ENCODE results near the gene HLA-DQA1. TPM values are rescaled to one million over a fixed set of nuclear protein-coding genes. Genes with fewer than 3 reads are reported as not detected.

Gene HLA-DQA1
- total RNA-seq, 2 experiments from 2014 or later = 5.9 to 6.9 TPM

DNA sequence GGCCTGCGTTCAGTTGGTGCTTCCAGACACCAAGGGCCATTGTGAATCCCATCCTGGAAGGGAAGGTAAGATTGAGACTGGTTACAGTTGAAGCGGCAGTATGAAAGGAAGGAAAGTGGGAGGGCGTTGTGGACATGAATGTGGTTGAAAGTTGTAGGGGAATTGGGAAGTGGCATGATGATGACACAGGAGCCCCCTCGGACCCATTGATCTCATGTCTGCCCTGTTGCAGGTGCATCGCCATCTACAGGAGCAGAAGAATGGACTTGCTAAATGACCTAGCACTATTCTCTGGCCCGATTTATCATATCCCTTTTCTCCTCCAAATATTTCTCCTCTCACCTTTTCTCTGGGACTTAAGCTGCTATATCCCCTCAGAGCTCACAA, 5.5 kb downstream of the HLA-DQA1 start:
- no peak for ATAC-seq (ENCODE audit: poor library complexity)
- Histone ChIP-seq H3K36me3 (ENCODE audit: insufficient read depth, low read length) (no peaks in the 10 kb centered on the region), H3K4me1 (ENCODE audit: insufficient read depth, low read length) (no peaks in the 10 kb centered on the region), H3K27ac (ENCODE audit: low read depth in 1 of 2, low read length in 2 of 2) (no peak overlapping the region), H3K9me3 (ENCODE audit: control insufficient read depth in 1 of 2, insufficient read depth in 1 of 2, low read length in 2 of 2) (no peaks in the 10 kb centered on the region), H3K27me3 (ENCODE audit: control insufficient read depth in 1 of 2, insufficient read depth in 2 of 2, low read length in 2 of 2) (no peaks in the 10 kb centered on the region), H3K4me3 (ENCODE audit: low read length) (no peak overlapping the region)
- no peaks in the 10 kb centered on the region for H3K27me3 Mint-ChIP-seq
- no peak overlapping the region for H3K4me3 Mint-ChIP-seq
- CTCF ChIA-PET = no interaction called here
- peaks cover 11% of the 10 kb centered on the region for H3K4me1 Mint-ChIP-seq (ENCODE audit: low read depth)
- intact Hi-C loops (cut with DNase I, micrococcal nuclease) = loop anchor here in 1 of 2 experiments (2.0 kb wide), 1 partner anchor 104 kb away; no protein-coding TSS in a partner anchor
- no peak overlapping the region for H3K27ac Mint-ChIP-seq
- H3K9me3 Mint-ChIP-seq = no peaks in the 10 kb centered on the region
- TF ChIP-seq, protein P1, sequence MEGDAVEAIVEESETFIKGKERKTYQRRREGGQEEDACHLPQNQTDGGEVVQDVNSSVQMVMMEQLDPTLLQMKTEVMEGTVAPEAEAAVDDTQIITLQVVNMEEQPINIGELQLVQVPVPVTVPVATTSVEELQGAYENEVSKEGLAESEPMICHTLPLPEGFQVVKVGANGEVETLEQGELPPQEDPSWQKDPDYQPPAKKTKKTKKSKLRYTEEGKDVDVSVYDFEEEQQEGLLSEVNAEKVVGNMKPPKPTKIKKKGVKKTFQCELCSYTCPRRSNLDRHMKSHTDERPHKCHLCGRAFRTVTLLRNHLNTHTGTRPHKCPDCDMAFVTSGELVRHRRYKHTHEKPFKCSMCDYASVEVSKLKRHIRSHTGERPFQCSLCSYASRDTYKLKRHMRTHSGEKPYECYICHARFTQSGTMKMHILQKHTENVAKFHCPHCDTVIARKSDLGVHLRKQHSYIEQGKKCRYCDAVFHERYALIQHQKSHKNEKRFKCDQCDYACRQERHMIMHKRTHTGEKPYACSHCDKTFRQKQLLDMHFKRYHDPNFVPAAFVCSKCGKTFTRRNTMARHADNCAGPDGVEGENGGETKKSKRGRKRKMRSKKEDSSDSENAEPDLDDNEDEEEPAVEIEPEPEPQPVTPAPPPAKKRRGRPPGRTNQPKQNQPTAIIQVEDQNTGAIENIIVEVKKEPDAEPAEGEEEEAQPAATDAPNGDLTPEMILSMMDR (IDR thresholded peaks at IDR 0.05) = no peak
- DNase-seq = no peak
- H3K36me3 Mint-ChIP-seq (ENCODE audit: low read depth) = no peaks in the 10 kb centered on the region
- POLR2A ChIA-PET = no interaction called here

DNA sequence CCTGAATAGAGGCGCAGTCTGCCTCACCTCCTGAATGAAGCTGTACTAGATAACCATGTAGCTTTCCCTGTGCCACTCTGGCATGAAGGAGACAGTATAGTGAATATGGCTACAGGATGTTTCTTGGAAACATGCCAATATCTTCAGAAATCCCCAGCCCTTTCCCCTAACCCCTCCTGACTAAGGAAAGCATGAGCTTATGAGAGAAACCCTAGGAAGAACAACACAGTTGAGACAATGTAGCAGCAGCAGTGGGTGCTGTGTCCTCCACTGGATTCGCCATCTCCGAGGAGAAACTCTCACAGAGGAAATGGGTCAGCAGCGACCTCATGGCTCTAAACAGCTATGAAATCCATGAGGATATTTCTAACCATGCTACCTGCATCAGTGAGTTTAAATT, 6.7 kb downstream of the HLA-DQA1 start:
- Mint-ChIP-seq H3K27me3 (no peaks in the 10 kb centered on the region), H3K9me3 (no peaks in the 10 kb centered on the region), H3K4me3 (no peak overlapping the region), H3K4me1 (ENCODE audit: low read depth) (peaks cover 11% of the 10 kb centered on the region), H3K36me3 (ENCODE audit: low read depth) (no peaks in the 10 kb centered on the region), H3K27ac (no peak overlapping the region)
- Histone ChIP-seq H3K9me3 (ENCODE audit: control insufficient read depth in 1 of 2, insufficient read depth in 1 of 2, low read length in 2 of 2) (no peaks in the 10 kb centered on the region), H3K36me3 (ENCODE audit: insufficient read depth, low read length) (no peaks in the 10 kb centered on the region), H3K27me3 (ENCODE audit: control insufficient read depth in 1 of 2, insufficient read depth in 2 of 2, low read length in 2 of 2) (no peaks in the 10 kb centered on the region), H3K4me3 (ENCODE audit: low read length) (no peak overlapping the region), H3K4me1 (ENCODE audit: insufficient read depth, low read length) (no peaks in the 10 kb centered on the region), H3K27ac (ENCODE audit: low read depth in 1 of 2, low read length in 2 of 2) (no peak overlapping the region)
- CTCF ChIA-PET = interaction anchor here (1.1 kb wide), 1 partner anchor 8 kb away, joined by 4 read pairs; no protein-coding TSS in a partner anchor
- intact Hi-C loops (cut with DNase I, micrococcal nuclease) = loop anchor here in 1 of 2 experiments (2.0 kb wide), 1 partner anchor 103 kb away; no protein-coding TSS in a partner anchor
- DNase-seq = no peak
- no peak for ATAC-seq (ENCODE audit: poor library complexity)
- POLR2A ChIA-PET = no interaction called here
- TF ChIP-seq, protein P1 (IDR thresholded peaks at IDR 0.05) = no peak

DNA sequence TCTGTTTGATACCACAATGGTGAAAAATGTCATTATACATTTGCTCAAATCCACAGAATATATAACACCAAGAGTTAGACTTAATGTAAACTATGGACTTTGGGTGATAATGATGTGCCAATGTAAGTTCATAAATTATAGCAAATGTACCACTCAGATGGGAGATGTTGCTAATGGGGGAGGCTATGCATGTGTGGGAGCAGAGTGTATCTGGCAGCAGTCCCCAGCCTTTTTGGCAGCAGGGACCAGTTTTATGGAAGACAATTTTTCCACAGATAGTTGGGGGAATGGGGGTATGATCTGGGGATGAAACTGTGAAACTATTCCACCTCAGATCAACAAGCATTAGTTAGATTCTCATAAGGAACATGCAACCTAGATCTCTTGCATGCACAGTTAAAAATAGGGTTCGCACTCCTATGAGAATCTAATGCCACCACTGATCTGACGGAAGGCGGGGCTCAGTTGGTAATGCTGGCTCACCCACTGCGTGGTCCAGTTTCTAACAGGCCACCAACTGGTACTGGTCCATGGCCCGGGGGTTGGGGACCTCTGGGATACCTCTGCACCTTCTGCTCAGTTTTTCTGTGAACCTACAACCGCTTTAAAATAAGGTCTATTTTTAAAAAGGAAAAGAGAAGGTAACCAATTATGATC, 8.0 kb downstream of the HLA-DQA1 start:
- no peak overlapping the region for H3K4me3 ChIP-seq (ENCODE audit: low read length)
- no peaks in the 10 kb centered on the region for H3K27me3 ChIP-seq (ENCODE audit: control insufficient read depth in 1 of 2, insufficient read depth in 2 of 2, low read length in 2 of 2)
- DNase-seq (no peak), ATAC-seq (ENCODE audit: poor library complexity) (no peak)
- H3K9me3 ChIP-seq (ENCODE audit: control insufficient read depth in 1 of 2, insufficient read depth in 1 of 2, low read length in 2 of 2) = no peaks in the 10 kb centered on the region
- H3K27ac ChIP-seq (ENCODE audit: low read depth in 1 of 2, low read length in 2 of 2) = no peak overlapping the region
- Mint-ChIP-seq H3K27me3 (no peaks in the 10 kb centered on the region), H3K36me3 (ENCODE audit: low read depth) (no peaks in the 10 kb centered on the region), H3K4me3 (no peak overlapping the region), H3K9me3 (no peaks in the 10 kb centered on the region), H3K27ac (no peak overlapping the region), H3K4me1 (ENCODE audit: low read depth) (peaks cover 11% of the 10 kb centered on the region)
- no peaks in the 10 kb centered on the region for H3K36me3 ChIP-seq (ENCODE audit: insufficient read depth, low read length)
- intact Hi-C loops (cut with DNase I, micrococcal nuclease) = no loop called here
- ChIA-PET POLR2A (no interaction called here), CTCF (no interaction called here)
- TF ChIP-seq, protein P1 (IDR thresholded peaks at IDR 0.05) = no peak
- no peaks in the 10 kb centered on the region for H3K4me1 ChIP-seq (ENCODE audit: insufficient read depth, low read length)

All from CD4-positive, alpha-beta T cell (primary cell).